Measurements from ENCODE around the gene HOXA6.

Gene HOXA6

GRCh38 chr7:27113991-27114769 is 33.4 kb downstream of the HOXA6 start:
- Histone ChIP-seq H3K27ac (peak overlapping the region; percentile 92 to 97), H3K27me3 (no peaks in the 10 kb centered on the region), H3K4me3 (peak overlapping the region; percentile 77 to 80)

GRCh38 chr7:27112955-27113949 is 34.3 kb downstream of the HOXA6 start:
- TF ChIP-seq CTCF (IDR thresholded peaks at IDR 0.05) = no peak
- peak overlapping the region; percentile 92 to 97 for H3K27ac ChIP-seq
- peak in 1 of 2 donors; percentile 75 for DNase-seq
- H3K9me3 ChIP-seq = no peaks in the 10 kb centered on the region
- H3K27me3 ChIP-seq = no peaks in the 10 kb centered on the region
- intact Hi-C loops (cut with DNase I; ENCODE audit: low total_unique reads) = no loop called here
- H3K36me3 ChIP-seq = peaks cover 0 to 3% (median 0%) of the 10 kb centered on the region in 3 donors
- H3K4me1 ChIP-seq = peaks cover 5 to 70% (median 44%) of the 10 kb centered on the region in 4 donors
- H3K4me3 ChIP-seq = peak overlapping the region; percentile 77 to 80

More at GRCh38 chr7:27113991-27114769, 33.4 kb downstream of the HOXA6 start:
- peak in 1 of 2 donors; percentile 77 for DNase-seq
- Histone ChIP-seq H3K9me3 (no peaks in the 10 kb centered on the region), H3K4me1 (peaks cover 5 to 70% (median 47%) of the 10 kb centered on the region in 4 donors), H3K36me3 (no peaks in the 10 kb centered on the region)
- TF ChIP-seq CTCF (IDR thresholded peaks at IDR 0.05) = no peak
- intact Hi-C loops (cut with DNase I; ENCODE audit: low total_unique reads) = no loop called here

GRCh38 chr7:27112361-27112760 is 35.2 kb downstream of the HOXA6 start:
- Histone ChIP-seq H3K27me3 (no peaks in the 10 kb centered on the region), H3K36me3 (peaks cover 0 to 9% (median 0%) of the 10 kb centered on the region in 3 donors)

GRCh38 chr7:27111751-27112277 is 35.8 kb downstream of the HOXA6 start:
- Histone ChIP-seq H3K27ac (peak overlapping the region; percentile 92 to 97), H3K4me1 (peaks cover 5 to 65% (median 38%) of the 10 kb centered on the region in 4 donors), H3K36me3 (peaks cover 0 to 9% (median 0%) of the 10 kb centered on the region in 3 donors), H3K9me3 (no peaks in the 10 kb centered on the region), H3K4me3 (peak overlapping the region; percentile 39 to 51), H3K27me3 (no peaks in the 10 kb centered on the region)
- TF ChIP-seq CTCF (IDR thresholded peaks at IDR 0.05) = no peak
- DNase-seq = no peak
- intact Hi-C loops (cut with DNase I; ENCODE audit: low total_unique reads) = no loop called here

More at GRCh38 chr7:27112361-27112760, 35.2 kb downstream of the HOXA6 start:
- intact Hi-C loops (cut with DNase I; ENCODE audit: low total_unique reads) = no loop called here
- no peaks in the 10 kb centered on the region for H3K9me3 ChIP-seq
- H3K4me3 ChIP-seq = peak overlapping the region in 1 of 2 donors; percentile 80
- peak overlapping the region; percentile 92 to 97 for H3K27ac ChIP-seq
- no peak for TF ChIP-seq CTCF (IDR thresholded peaks at IDR 0.05)
- H3K4me1 ChIP-seq = peaks cover 5 to 70% (median 41%) of the 10 kb centered on the region in 4 donors
- DNase-seq = no peak

- intact Hi-C loops (cut with DNase I; ENCODE audit: low total_unique reads) = no loop called here
- H3K27ac ChIP-seq = peak overlapping the region; percentile 92 to 97
- H3K4me3 ChIP-seq = peak overlapping the region; percentile 39 to 51
- no peak for TF ChIP-seq CTCF (IDR thresholded peaks at IDR 0.05)
- H3K36me3 ChIP-seq = peaks cover 0 to 9% (median 0%) of the 10 kb centered on the region in 3 donors
- H3K4me1 ChIP-seq = peaks cover 5 to 60% (median 37%) of the 10 kb centered on the region in 4 donors
- H3K9me3 ChIP-seq = no peaks in the 10 kb centered on the region
- peak in 1 of 2 donors; percentile 58 for DNase-seq
- no peaks in the 10 kb centered on the region for H3K27me3 ChIP-seq
Measured at GRCh38 chr7:27111042-27111750, 36.4 kb downstream of the HOXA6 start.

Data from tibial artery (tissue), 4 donors.